HT-29 (cell line): ENCODE measurements around the gene PHLDA3. TPM values are rescaled to one million over a fixed set of nuclear protein-coding genes. Genes with fewer than 3 reads are reported as not detected.
"Not testable (repeated sequence)": the region's sequence is repeated elsewhere in the genome, so short reads cannot be mapped to it uniquely, and the experiment has no call there.

Source experiments
- DNase-seq: peaks from one replicate; pipeline ENCODE4 v3.0.0-alpha.2; 2015; ENCODE audit warnings: low spot score
- total RNA-seq: library from RNA; depleted of rRNA; stranded (reverse); fragments of >200 nt; shearing (Covaris generic); gene quantifications from 2 replicates; pipeline ENCODE4 v1.2.3, GENCODE V29; 2014

The PHLDA3 gene
- total RNA-seq, 1 experiment from 2014 or later, result 39.4 TPM

DNA sequence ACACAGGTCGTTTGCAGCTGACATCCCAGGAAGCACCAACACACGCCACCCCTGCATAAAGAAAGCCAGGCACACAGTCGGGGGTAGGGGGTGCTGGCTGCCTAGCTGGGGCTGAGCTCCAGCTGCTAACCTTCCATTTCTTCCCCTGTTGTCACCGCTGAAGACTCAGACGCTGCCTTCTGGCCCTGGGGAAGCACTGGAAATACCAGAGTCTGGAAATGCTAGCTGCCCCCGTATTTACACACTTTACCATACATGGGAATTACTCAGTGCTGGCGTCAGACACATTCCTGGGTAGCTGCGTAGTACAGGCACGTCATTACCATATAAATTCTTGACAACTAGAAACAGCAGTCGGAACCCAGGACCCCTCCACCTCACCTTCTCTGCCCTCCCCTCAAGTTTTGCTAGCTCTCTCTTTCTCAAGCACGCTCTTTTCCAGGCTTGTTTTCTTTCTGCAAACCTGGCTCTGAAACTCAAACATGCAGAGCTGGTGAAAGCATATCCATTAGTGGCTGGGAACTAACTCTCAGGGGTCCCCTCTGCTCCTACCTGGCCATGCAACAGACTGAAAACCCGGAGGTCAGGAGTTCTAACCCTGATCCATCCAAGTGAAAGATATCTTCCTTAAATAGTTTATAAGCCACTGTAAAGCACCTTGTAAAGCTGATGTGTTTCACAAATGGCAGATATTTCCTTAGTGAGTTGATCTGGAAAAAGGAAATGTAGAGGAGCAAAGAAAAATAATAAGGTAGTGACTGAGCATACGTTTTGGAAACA, 34.6 kb upstream of the PHLDA3 start:
- DNase-seq, result no peak

GRCh38 chr1:201502511-201502857, 33.5 kb upstream of the PHLDA3 start:
- no peak for DNase-seq

DNA sequence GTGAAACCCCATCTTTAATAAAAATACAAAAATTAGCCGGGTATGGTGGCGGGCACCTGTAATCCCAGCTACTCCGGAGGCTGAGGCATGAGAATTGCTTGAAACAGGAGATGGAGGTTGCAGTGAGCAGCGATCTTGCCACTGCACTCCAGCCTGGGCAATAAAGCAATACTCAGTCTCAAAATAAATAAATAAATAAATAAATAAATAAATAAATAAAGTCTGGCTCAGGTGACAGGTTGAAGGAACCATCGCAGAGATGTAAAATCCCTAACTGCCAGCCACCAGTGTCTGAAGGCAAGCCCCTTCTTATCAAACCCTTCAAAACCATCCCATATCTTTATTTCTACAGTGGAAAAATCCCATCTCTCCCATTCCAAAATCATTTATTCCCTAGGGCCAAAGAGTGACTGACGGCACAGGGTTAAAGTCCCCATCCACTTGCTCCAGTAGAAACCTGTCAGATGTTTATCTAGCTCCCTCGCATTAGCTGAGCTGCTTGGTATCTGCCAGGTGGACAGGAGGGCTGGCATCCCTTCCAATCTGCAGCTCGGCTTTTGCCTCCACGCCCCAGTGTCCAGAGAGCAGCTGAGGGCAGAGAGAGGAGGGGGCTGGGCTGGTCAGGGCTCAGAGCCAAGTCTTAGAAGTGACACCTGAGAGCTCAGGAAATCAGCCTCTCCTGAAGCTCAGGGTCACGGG, 33.0 kb upstream of the PHLDA3 start:
- no peak for DNase-seq

DNA sequence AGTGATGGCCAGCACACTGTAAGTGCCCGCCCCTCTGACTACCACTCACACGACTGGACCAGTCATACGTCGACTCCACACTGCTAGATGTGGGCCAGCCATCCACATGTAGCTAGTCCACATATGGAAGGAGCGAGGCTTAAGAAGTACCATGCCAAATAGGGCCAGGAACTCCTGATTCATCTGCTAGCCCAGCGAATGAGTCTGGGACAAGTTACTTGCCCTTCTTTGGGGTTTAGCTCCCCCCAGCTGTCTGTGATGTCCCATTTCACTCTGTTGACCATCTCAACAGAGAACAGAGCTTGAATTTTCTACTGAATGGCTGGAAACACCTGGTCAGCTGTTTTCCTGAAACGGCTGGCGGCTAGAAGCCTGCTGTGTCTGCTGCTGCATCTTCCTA, 32.2 kb upstream of the PHLDA3 start:
- no peak for DNase-seq

DNA sequence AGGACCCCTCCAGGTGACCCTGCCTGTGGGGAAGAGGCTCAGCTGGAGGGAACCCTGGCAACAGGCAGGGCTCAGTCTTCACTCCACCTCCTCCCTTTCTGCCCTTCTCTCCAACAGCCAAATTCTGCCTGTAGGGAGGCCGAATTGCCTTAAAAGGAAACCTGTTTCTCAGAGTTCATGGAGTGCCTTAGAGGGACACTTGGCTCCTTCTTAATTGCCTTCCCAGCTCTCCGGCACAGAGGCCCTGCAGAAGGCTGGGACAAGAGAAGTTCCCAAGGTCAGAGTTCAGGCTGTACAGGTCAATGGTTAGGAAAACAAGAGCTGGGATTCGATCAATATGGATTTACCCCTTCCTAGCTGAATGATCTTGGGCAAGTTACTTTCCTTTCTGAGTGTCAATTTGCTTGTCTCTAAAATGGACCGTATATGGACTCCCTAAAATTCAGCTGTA, 31.7 kb upstream of the PHLDA3 start:
- DNase-seq, result no peak

GRCh38 chr1:201499795-201500669, 31.0 kb upstream of the PHLDA3 start:
- no peak for DNase-seq

GRCh38 chr1:201499191-201499590, 30.2 kb upstream of the PHLDA3 start:
- DNase-seq, result no peak

GRCh38 chr1:201498621-201499020, 29.6 kb upstream of the PHLDA3 start:
- DNase-seq, result no peak

GRCh38 chr1:201497935-201498509, 29.0 kb upstream of the PHLDA3 start:
- DNase-seq, result no peak

GRCh38 chr1:201496296-201496690, 27.3 kb upstream of the PHLDA3 start:
- no peak for DNase-seq

- DNase-seq, result no peak
Measured at GRCh38 chr1:201495551-201496295, 26.7 kb upstream of the PHLDA3 start.

DNA sequence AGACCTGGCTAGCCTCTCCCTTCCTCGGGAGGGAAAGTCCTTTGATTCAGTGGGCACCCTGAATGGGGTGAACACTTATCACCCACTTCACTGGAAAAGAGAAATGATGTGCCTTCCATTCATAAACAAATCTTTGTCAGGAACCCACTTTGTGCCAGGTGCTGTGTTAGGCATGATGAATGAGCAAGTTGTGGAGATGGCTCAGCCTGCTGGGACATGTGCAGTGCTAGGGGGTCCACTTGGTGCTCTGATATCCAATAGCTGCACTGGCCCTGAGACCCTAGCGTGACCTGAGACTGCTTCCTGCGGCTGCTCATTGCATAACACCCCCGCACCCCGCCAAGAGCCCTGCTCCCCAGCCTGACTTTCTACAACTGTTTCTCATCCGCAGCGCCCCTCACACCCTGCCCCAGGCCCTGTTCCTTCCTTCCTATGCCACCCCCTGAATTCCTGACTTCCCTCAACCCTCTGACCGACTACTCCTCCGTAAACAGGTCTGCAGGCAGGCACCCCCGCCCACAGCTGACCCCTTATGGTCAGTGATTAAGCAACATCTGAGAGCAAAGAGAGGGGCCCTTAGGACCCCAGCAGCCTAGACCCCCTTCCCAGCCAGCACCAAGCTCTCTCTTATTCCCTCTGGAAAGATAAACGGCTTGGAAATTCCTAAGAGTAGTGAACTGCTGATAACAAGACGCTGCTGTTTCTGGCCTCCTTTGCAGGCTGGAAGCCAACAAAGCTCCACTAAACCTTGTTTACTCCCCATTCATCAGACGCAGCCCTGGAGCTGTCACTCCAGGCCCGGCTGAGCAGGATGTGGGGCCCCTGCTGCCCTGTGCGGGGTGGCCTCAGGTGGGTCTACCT, 25.0 kb upstream of the PHLDA3 start:
- DNase-seq, result no peak

- not testable (repeated sequence) for DNase-seq
Measured at GRCh38 chr1:201493026-201493656, 24.2 kb upstream of the PHLDA3 start.

DNA sequence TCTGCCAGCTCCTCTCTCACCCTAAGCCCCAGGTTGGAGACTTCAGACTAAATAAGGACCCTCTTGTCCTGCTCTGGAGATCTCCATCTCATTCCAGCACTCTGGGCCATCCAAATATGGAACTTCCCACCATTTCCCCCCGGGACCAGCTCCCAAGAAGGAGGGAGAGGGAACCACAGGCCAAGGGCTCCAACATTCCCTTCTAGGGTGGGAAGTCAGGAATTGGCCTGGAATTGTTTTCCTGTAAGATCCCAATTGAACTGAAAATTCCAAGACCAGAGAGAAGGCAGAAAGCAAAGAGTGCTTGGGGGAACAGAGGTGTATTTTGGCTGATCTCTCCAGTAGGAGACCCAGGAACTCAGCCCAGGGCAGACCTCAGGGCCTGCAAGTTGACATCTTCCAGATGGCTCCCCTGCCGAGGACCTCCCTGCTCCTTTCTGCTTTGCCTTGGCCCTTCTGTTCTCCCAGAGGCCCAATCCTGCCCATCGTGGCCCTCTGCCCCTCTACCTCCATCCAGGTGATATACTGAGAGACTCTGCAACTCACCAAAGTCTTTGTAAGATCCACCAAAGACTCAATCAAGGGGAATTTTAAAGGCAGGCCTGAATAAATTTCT, 23.0 kb upstream of the PHLDA3 start:
- no peak for DNase-seq

- no peak for DNase-seq
Measured at GRCh38 chr1:201490708-201491131, 21.7 kb upstream of the PHLDA3 start.

- DNase-seq, result no peak
Measured at GRCh38 chr1:201489643-201490261, 20.8 kb upstream of the PHLDA3 start.

DNA sequence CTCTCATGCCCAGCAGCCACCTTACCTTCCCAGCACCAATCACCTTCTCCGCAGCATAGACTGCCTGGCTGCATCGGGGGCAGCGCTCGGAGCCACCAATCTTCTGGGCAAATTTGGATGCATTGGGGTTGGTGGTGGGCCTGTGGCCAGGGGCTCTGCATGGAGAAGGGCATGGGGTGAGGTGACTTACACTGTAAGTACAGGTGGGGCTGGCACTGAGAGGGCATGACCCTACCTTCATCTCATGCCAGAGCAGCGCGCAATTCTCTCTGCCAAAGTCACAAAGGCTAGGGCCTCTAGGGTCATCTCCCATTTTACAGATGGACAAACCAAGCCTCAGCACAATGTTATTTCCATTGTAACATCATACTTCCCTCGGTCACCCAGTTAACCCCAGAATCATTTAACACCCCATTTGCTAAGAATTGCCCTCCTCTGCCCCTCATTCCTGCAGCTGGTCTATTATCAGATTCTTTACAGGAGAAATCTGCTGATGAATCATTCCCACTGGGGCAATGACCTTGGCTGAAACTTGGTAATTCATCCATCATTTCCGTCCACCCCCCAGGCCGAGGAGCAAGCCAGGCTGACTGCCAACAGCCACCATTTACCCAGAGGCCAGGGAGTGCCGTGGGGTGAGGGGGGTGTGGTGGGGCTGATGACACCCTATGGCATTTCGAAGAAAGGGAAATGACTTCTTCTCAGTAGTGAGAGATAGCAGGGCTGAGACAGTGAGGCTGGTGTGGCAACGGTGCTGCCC, 20.0 kb upstream of the PHLDA3 start:
- no peak for DNase-seq

- DNase-seq, result no peak
Measured at GRCh38 chr1:201487742-201488141, 18.8 kb upstream of the PHLDA3 start.
